GM18909 (cell line): Measurements from ENCODE around the gene SNX2.
"Not testable (repeated sequence)": the region's sequence is repeated elsewhere in the genome, so short reads cannot be mapped to it uniquely, and the experiment has no call there.

Experiments used
- ATAC-seq: cut with Tn5 transposase; IDR thresholded peaks from one replicate; pipeline ENCODE4 v1.9.1; 2021; ENCODE audit warnings: mild to moderate bottlenecking; ENCODE audit not compliant: unreplicated experiment, poor library complexity

The SNX2 gene

DNA sequence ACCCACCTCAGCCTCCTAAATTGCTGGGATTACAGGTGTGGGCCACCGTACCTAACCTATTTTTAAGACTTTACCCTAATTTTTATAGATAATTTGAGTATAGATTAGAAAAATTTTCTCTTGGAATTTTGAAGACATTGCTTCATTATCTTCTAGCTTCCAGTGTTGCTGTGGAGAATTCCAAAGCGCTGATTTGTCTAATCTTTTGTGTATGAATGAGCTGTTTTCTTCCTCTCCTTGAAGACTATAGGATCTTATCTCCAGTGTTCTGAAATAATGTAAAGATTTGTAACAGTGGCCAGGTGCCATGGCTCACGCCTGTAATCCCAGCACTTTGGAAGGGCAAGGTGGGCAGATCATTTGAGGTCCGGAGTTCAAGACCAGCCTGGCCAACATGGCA lies 64.9 kb downstream of the SNX2 start:
- ATAC-seq = no peak

DNA sequence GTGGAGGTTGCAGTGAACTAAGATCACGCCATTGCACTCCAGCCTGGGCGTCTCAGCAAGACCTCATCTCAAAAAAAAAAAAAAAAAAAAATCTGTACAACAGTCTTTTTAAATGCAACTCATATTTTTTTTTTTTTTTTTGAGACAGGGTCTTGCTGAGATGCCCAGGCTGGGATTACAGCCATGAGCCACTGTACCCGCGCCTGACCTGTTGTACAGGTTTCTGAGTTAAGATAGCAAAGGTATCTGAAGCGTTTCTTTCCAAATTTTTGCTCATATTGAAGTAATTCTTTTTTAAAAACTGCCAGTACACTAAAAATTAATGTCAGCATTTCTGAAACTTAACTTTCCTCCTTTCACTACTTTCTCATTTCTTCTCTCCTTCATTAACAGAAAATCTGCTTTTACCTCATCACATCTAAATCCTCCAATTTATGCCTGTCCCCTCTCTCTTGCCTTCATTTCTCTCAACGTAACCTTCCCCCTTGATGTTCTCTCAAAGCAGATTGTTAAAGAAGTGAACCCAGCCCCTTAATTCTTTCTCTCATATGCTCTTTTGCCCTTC lies 67.2 kb downstream of the SNX2 start:
- no peak for ATAC-seq

GRCh38 chr5:122844136-122844909 lies 69.4 kb downstream of the SNX2 start:
- no peak for ATAC-seq

GRCh38 chr5:122844910-122845228 lies 70.0 kb downstream of the SNX2 start:
- ATAC-seq = peak; percentile 44

- peak; percentile 92 for ATAC-seq
Observed at GRCh38 chr5:122845229-122846050, 70.6 kb downstream of the SNX2 start, which contains the start of gene SNX24. Gene SNX24 (plus strand): TSS chr5:122845613. CDS start chr5:122845634, 21 bp downstream.

DNA sequence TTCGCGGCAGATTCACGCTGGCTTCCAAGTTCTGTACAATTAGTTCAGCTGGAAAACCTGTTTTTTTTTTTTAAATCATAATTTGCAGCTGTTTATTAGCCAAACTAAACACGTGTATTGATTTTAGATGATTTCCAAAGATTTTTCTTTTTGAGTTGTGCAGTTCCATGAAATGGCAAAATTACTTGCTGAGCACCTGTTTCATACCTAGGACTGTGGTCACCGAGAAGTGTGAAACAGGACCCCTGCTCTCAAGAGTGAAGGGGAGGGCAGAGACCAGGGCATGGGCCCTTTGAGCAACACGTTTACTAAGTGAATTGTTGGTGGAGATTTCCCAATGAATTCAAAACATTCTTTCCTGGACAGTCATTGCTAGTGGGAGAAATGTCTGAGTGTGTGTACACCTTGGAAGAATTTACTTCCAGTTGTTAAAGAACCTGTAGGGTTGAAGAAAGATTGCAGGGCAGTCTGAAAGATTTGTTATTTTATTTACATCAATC lies 71.2 kb downstream of the SNX2 start:
- ATAC-seq = no peak

- no peak for ATAC-seq
Observed at GRCh38 chr5:122847687-122848081, 72.8 kb downstream of the SNX2 start.

GRCh38 chr5:122849771-122850170 lies 74.9 kb downstream of the SNX2 start:
- no peak for ATAC-seq

DNA sequence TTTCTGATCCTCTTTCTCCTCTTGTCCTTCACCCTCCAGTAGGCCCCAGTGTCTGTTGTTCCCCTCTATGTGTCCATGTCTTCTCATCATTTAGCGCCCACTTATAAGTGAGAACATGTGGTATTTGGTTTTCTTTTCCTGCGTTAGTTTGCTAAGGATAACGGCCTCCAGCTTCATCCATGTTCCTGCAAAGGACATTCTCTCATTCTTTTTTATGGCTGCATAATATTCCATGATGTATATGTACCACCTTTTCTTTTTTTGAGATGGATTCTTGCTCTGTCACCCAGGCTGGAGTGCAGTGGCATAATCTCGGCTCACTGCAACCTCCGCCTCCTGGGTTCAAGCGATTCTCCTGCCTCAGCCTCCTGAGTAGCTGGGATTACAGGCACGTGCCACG lies 82.7 kb downstream of the SNX2 start:
- ATAC-seq = not testable (repeated sequence)

DNA sequence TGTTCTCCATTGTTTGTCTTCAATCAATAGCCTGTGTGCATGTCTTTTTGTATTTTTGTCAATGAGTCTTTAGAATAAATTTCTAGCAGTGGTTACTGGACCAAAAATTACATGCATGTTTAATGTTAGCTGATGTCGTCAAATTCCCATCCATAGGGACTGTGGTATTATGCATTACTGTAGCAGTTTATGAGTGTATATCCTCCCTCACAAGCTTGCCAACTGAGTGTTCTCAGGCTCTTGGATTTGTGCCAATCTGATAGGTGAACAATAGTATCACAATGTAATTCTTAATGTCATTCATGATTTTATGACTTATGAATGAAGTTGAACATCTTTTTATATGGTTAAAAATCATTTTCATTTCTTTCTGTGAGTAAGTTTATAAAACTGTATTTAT lies 83.6 kb downstream of the SNX2 start:
- no peak for ATAC-seq

- ATAC-seq = no peak
Observed at GRCh38 chr5:122863240-122863639, 88.4 kb downstream of the SNX2 start.

GRCh38 chr5:122863721-122864120 lies 88.8 kb downstream of the SNX2 start:
- ATAC-seq = no peak

- ATAC-seq = no peak
Observed at GRCh38 chr5:122864400-122864799, 89.5 kb downstream of the SNX2 start.

DNA sequence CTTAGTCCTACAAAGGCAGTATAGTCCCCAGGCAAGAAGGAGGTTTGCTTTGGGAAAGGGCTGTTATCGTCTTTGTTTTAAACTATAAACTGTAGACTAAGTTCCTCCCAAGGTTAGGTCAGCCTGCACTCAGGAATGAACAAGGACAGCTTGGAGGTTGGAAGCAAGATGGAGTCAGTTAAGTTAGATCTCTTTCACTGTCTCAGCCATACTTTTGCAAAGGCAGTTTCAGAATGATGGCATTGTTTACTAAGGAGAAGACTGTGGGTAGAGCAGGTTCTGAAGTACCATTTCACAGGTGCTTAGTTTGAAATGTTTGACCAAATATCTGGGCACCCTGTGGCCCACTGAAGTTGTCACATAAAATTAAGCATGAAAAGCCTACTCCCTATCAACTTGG lies 90.0 kb downstream of the SNX2 start:
- no peak for ATAC-seq

DNA sequence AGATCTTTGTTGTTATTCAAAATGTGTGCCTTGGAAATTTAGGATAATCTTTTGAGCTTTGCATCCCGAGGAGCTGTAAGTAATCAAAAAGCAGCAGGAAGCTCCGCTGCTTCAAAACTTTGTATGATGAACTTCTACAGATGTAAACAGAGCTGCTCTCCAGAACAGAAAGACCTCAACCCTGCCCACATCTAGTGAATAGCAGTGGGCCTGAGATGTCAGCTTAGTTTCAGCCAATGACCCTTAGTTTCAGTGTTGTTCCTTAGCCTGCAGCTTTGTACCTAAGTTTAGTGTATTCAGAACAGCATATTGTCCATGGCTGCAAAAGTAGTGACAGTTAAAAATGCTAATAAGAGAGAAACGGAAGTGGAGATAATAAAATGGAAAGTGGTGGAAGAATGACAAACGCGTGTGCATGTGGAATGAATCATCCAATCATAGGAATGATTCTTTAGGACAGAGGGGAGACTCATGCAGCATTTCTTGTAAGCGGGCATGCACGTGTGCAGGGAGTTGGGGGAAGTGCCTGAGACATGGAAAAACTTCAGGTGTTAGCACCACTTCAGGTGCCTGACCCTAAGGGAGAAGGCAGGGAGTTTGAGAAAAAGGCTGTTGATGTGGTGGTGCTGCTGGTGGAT lies 95.5 kb downstream of the SNX2 start:
- no peak for ATAC-seq

DNA sequence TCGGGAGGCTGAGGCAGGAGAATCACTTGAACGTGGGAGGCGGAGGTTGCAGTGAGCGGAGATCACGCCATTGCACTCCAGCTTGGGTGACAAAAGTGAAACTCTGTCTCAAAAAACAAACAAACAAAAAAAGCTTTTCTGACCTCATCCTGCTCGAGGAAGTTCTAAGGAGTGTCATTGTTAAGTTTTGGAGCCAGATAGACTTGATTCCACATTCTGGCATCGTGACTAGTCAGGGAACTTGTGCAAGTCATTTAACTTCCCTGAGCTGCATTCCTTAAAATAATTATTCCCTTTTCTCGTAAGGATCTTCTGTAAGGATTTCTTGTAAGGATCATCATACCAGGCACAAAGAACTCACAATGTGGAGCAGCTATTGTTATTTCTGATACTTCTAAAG lies 96.8 kb downstream of the SNX2 start:
- no peak for ATAC-seq

GRCh38 chr5:122874179-122874875 lies 99.4 kb downstream of the SNX2 start:
- ATAC-seq = no peak

- peak; percentile 63 for ATAC-seq
Observed at GRCh38 chr5:122877518-122877917, 102.6 kb downstream of the SNX2 start.

GRCh38 chr5:122879076-122879475 lies 104.2 kb downstream of the SNX2 start:
- no peak for ATAC-seq
